Colonic mucosa (tissue), 4 donors: ENCODE measurements around the gene KNTC1. TPM values are rescaled to one million over a fixed set of nuclear protein-coding genes. Genes with fewer than 3 reads are reported as not detected.

Experiments used
- DNase-seq: peaks from one replicate; pipeline ENCODE4 v3.0.0-alpha.2; 2020
- H3K27ac ChIP-seq: fragments of 200-600 bp; one replicate; pipeline ENCODE4 v1.8.0; 2021
- H3K27me3 ChIP-seq: fragments of 200-600 bp; one replicate; pipeline ENCODE4 v1.8.0; 2021
- H3K36me3 ChIP-seq: fragments of 200-600 bp; one replicate; pipeline ENCODE4 v1.8.0; 2021
- H3K4me1 ChIP-seq: fragments of 200-600 bp; one replicate; pipeline ENCODE4 v1.8.0; 2021; ENCODE audit warnings: mild to moderate bottlenecking
- H3K4me3 ChIP-seq: fragments of 200-600 bp; one replicate; pipeline ENCODE4 v1.8.0; 2021
- H3K9ac ChIP-seq, 2 donors: one replicate each; pipeline ENCODE4 v1.7.0; 2013; ENCODE audit warnings: control low read depth in 2 of 2, low read depth in 2 of 2, low read length in 2 of 2
- H3K9me3 ChIP-seq: fragments of 200-600 bp; one replicate; pipeline ENCODE4 v1.8.0; 2021
- CTCF ChIP-seq: fragments of 200-600 bp; IDR thresholded peaks from one replicate; pipeline ENCODE4 v1.8.0; 2022; ENCODE audit warnings: antibody characterized with exemption, mild to moderate bottlenecking
- intact Hi-C: fragments of 100-400 bp; cut with DNase I; formaldehyde crosslinking; loops from one replicate; pipeline ENCODE4 v1.14.1; 2022
- total RNA-seq, 2 donors: library from RNA; stranded (reverse); fragmentation: NEBNext Ultra II Directional in 1 of 2; extraction: Animal tissue kit (Norgen Biotek cat#: 25700) in 1 of 2; gene quantifications; one replicate each; pipeline ENCODE4 v1.2.1, GENCODE V29; 2021
- donor health status: healthy.
- donor health status: DM: no; HTN: no; CAD: no.
- donor health status: DM: no; HTN: no; CAD: no.

KNTC1 gene
- total RNA-seq, 2 donors from 2014 or later, result 15.1 to 41.2 TPM

GRCh38 chr12:122596838-122597237 is 69.8 kb downstream of the KNTC1 start:
- TF ChIP-seq CTCF, result no peak
- no peaks in the 10 kb centered on the region for H3K27me3 ChIP-seq
- intact Hi-C loops, result no loop called here
- no peak for DNase-seq
- H3K4me3 ChIP-seq, result no peak overlapping the region
- H3K4me1 ChIP-seq, result no peaks in the 10 kb centered on the region
- no peak overlapping the region for H3K9ac ChIP-seq
- no peaks in the 10 kb centered on the region for H3K9me3 ChIP-seq
- no peak overlapping the region for H3K27ac ChIP-seq
- no peaks in the 10 kb centered on the region for H3K36me3 ChIP-seq

- TF ChIP-seq CTCF, result no peak
- DNase-seq, result no peak
- H3K27ac ChIP-seq, result no peak overlapping the region
- H3K36me3 ChIP-seq, result no peaks in the 10 kb centered on the region
- intact Hi-C loops, result no loop called here
- no peak overlapping the region for H3K4me3 ChIP-seq
- H3K9ac ChIP-seq, result no peak overlapping the region
- H3K4me1 ChIP-seq, result no peaks in the 10 kb centered on the region
- H3K27me3 ChIP-seq, result no peaks in the 10 kb centered on the region
- no peaks in the 10 kb centered on the region for H3K9me3 ChIP-seq
Measured at GRCh38 chr12:122602456-122602855, 75.4 kb downstream of the KNTC1 start.

- intact Hi-C loops, result no loop called here
- no peak overlapping the region for H3K27ac ChIP-seq
- H3K9me3 ChIP-seq, result no peaks in the 10 kb centered on the region
- no peak overlapping the region for H3K4me3 ChIP-seq
- no peaks in the 10 kb centered on the region for H3K27me3 ChIP-seq
- no peak for DNase-seq
- no peak for TF ChIP-seq CTCF
- H3K4me1 ChIP-seq, result no peaks in the 10 kb centered on the region
- H3K9ac ChIP-seq, result no peak overlapping the region
- H3K36me3 ChIP-seq, result no peaks in the 10 kb centered on the region
Measured at GRCh38 chr12:122604993-122605392, 77.9 kb downstream of the KNTC1 start.

- Histone ChIP-seq H3K4me3 (no peak overlapping the region), H3K27ac (no peak overlapping the region), H3K27me3 (no peaks in the 10 kb centered on the region), H3K9ac (no peak overlapping the region), H3K4me1 (no peaks in the 10 kb centered on the region), H3K36me3 (no peaks in the 10 kb centered on the region), H3K9me3 (no peaks in the 10 kb centered on the region)
- DNase-seq, result no peak
- intact Hi-C loops, result no loop called here
- no peak for TF ChIP-seq CTCF
Measured at GRCh38 chr12:122609732-122610131, 82.7 kb downstream of the KNTC1 start.

- TF ChIP-seq CTCF, result no peak
- Histone ChIP-seq H3K27ac (no peak overlapping the region), H3K36me3 (no peaks in the 10 kb centered on the region), H3K27me3 (no peaks in the 10 kb centered on the region), H3K4me1 (no peaks in the 10 kb centered on the region), H3K9ac (no peak overlapping the region), H3K9me3 (no peaks in the 10 kb centered on the region), H3K4me3 (no peak overlapping the region)
- intact Hi-C loops, result no loop called here
- no peak for DNase-seq
Measured at GRCh38 chr12:122610207-122610606, 83.2 kb downstream of the KNTC1 start.

GRCh38 chr12:122610911-122611310 is 83.9 kb downstream of the KNTC1 start:
- intact Hi-C loops, result no loop called here
- no peaks in the 10 kb centered on the region for H3K27me3 ChIP-seq
- DNase-seq, result no peak
- no peak overlapping the region for H3K4me3 ChIP-seq
- H3K36me3 ChIP-seq, result no peaks in the 10 kb centered on the region
- H3K4me1 ChIP-seq, result no peaks in the 10 kb centered on the region
- H3K9me3 ChIP-seq, result no peaks in the 10 kb centered on the region
- no peak overlapping the region for H3K27ac ChIP-seq
- no peak for TF ChIP-seq CTCF
- no peak overlapping the region for H3K9ac ChIP-seq
